K562 (cell line): ENCODE results near the gene DIAPH1. TPM values are rescaled to one million over a fixed set of nuclear protein-coding genes. Genes with fewer than 3 reads are reported as not detected.

Source experiments
- ARNT ChIP-seq, 2 experiments: fragments of 450-650 bp; IDR thresholded peaks; 2 replicates each; pipeline ENCODE4 v1.6.1; 2016; ENCODE audit warnings: mild to moderate bottlenecking in 1 of 2
- FOXA1 ChIP-seq: fragments of 450-650 bp; IDR thresholded peaks from 2 replicates; pipeline ENCODE4 v1.6.1; 2016; ENCODE audit warnings: mild to moderate bottlenecking, borderline replicate concordance
- GATAD2B ChIP-seq: fragments of 450-650 bp; IDR thresholded peaks from 2 replicates; pipeline ENCODE4 v1.6.1; 2017; ENCODE audit warnings: mild to moderate bottlenecking, borderline replicate concordance
- GTF3C2 ChIP-seq: IDR thresholded peaks from 3 replicates; pipeline ENCODE4 v1.6.1; 2011; ENCODE audit warnings: borderline replicate concordance, mild to moderate bottlenecking, moderate library complexity; ENCODE audit not compliant: insufficient read length; ENCODE audit errors: extremely low read depth
- HNRNPL ChIP-seq: fragments of 200-400 bp; formaldehyde crosslinking; IDR thresholded peaks from 2 replicates; pipeline ENCODE4 v1.6.1; 2017; ENCODE audit warnings: low read depth, mild to moderate bottlenecking, low read length
- NFIC ChIP-seq: fragments of 450-650 bp; IDR thresholded peaks from 2 replicates; pipeline ENCODE4 v1.6.1; 2017; ENCODE audit warnings: mild to moderate bottlenecking, inconsistent platforms
- POLR2G ChIP-seq: fragments of 200-400 bp; formaldehyde crosslinking; IDR thresholded peaks from 2 replicates; pipeline ENCODE4 v1.6.1; 2017; ENCODE audit warnings: low read depth, mild to moderate bottlenecking, antibody characterized with exemption, low read length, moderate library complexity
- RNF2 ChIP-seq: sonication (generic); IDR thresholded peaks from 2 replicates; pipeline ENCODE4 v1.6.1; 2016
- SFPQ ChIP-seq: fragments of 200-400 bp; formaldehyde crosslinking; IDR thresholded peaks from 2 replicates; pipeline ENCODE4 v1.6.1; 2017; ENCODE audit warnings: mild to moderate bottlenecking, low read depth, low read length, moderate library complexity
- SOX6 ChIP-seq: fragments of 450-650 bp; IDR thresholded peaks from 2 replicates; pipeline ENCODE4 v1.6.1; 2014; ENCODE audit warnings: mild to moderate bottlenecking
- TAF15 ChIP-seq: fragments of 200-400 bp; formaldehyde crosslinking; IDR thresholded peaks from 2 replicates; pipeline ENCODE4 v1.6.1; 2017; ENCODE audit warnings: mild to moderate bottlenecking, low read depth, low read length, moderate library complexity
- ZNF175 ChIP-seq: fragments of 200-800 bp; sonication (Bioruptor generic); IDR thresholded peaks from 2 replicates; pipeline ENCODE4 v1.6.1; 2016; ENCODE audit warnings: low read depth, mild to moderate bottlenecking, missing genetic modification characterization, missing compliant biosample characterization
- ZNF224 ChIP-seq: sonication (generic); formaldehyde crosslinking; IDR thresholded peaks from 2 replicates; pipeline ENCODE4 v1.8.0; 2022; ENCODE audit warnings: mild to moderate bottlenecking, missing genetic modification reagents
- ZNF3 ChIP-seq: fragments of 250-450 bp; sonication (Bioruptor Pico); IDR thresholded peaks from 2 replicates; pipeline ENCODE4 v1.5.0; 2021; ENCODE audit warnings: mild to moderate bottlenecking, moderate library complexity
- polyA plus RNA-seq, 8 experiments: library from polyadenylated mRNA; depleted of rRNA in 4 of 8; stranded (reverse) in 5 of 8; unstranded in 3 of 8; fragments of >200 nt; fragmentation: Nextera tagmentation in 2 of 8; fragmentation: Illumina TruSeq in 1 of 8; extraction: Ambion mirVana in 2 of 8; extraction: Trizol in 1 of 8; gene quantifications; 2 replicates each; pipeline versions ENCODE4 v1.2.1 to v1.2.3, GENCODE V29; 2011 to 2014; ENCODE audit warnings: inconsistent platforms in 1 of 8, missing spikeins in 1 of 8
- total RNA-seq, 7 experiments: library from RNA; depleted of rRNA in 6 of 7; stranded (reverse); fragments of >200 nt in 6 of 7; fragmentation: Illumina TruSeq in 2 of 7; extraction: Trizol in 2 of 7; gene quantifications; 2 replicates each; pipeline versions ENCODE4 v1.2.1 to v1.2.3, GENCODE V29; 2011 to 2021; ENCODE audit warnings: low replicate concordance in 1 of 7
- TF ChIP-seq, protein P1 (sequence below): sonication (generic); formaldehyde crosslinking; IDR thresholded peaks from 2 replicates; pipeline ENCODE4 v1.8.0; 2022; ENCODE audit warnings: missing genetic modification reagents, mild to moderate bottlenecking, borderline replicate concordance
- TF ChIP-seq, protein P2 (sequence below): fragments of 250-450 bp; sonication (Bioruptor Pico); IDR thresholded peaks from 2 replicates; pipeline ENCODE4 v1.8.0; 2021; ENCODE audit warnings: moderate library complexity, mild to moderate bottlenecking, inconsistent platforms

Gene DIAPH1
- total and polyA plus RNA-seq, 9 of the 15 experiments (the other 6 are each of a cell fraction or from before 2014, with no cell fraction given): 60.8 to 328 (median 97.8) TPM

- TF ChIP-seq NFIC: no peak; the same call in 1 of the 2 replicates
- no peak for TF ChIP-seq GATAD2B
- no peak for TF ChIP-seq FOXA1
- TF ChIP-seq ARNT (IDR thresholded peaks at IDR 0.05): no peak
- TF ChIP-seq ZNF224 (CRISPR knock-in tag): no peak
- peak; percentile 19 for TF ChIP-seq POLR2G
- no peak for TF ChIP-seq ZNF3 (CRISPR knock-in tag)
- TF ChIP-seq, protein P1, sequence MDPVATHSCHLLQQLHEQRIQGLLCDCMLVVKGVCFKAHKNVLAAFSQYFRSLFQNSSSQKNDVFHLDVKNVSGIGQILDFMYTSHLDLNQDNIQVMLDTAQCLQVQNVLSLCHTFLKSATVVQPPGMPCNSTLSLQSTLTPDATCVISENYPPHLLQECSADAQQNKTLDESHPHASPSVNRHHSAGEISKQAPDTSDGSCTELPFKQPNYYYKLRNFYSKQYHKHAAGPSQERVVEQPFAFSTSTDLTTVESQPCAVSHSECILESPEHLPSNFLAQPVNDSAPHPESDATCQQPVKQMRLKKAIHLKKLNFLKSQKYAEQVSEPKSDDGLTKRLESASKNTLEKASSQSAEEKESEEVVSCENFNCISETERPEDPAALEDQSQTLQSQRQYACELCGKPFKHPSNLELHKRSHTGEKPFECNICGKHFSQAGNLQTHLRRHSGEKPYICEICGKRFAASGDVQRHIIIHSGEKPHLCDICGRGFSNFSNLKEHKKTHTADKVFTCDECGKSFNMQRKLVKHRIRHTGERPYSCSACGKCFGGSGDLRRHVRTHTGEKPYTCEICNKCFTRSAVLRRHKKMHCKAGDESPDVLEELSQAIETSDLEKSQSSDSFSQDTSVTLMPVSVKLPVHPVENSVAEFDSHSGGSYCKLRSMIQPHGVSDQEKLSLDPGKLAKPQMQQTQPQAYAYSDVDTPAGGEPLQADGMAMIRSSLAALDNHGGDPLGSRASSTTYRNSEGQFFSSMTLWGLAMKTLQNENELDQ (CRISPR knock-in tag): no peak
- no peak for TF ChIP-seq HNRNPL
- no peak for TF ChIP-seq GTF3C2
- TF ChIP-seq, protein P2, sequence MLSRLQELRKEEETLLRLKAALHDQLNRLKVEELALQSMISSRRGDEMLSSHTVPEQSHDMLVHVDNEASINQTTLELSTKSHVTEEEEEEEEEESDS (CRISPR knock-in tag): no peak
- no peak for TF ChIP-seq SFPQ
- no peak for TF ChIP-seq TAF15
- TF ChIP-seq SOX6: no peak
- TF ChIP-seq RNF2: peak; percentile 35; the same call in 1 of the 2 replicates
- no peak for TF ChIP-seq ZNF175 (CRISPR knock-in tag)
These were observed 18.4 kb upstream of the DIAPH1 start (continued) for GRCh38 chr5:141637123-141637766.
